Subcutaneous abdominal adipose tissue (tissue), 5 donors: Measurements from ENCODE around the gene NFIC.
"Not testable (repeated sequence)": the region's sequence is repeated elsewhere in the genome, so short reads cannot be mapped to it uniquely, and the experiment has no call there.

Experiments
- H3K27ac ChIP-seq: one replicate; pipeline ENCODE4 v1.7.0; 2013; ENCODE audit warnings: low read depth, mild to moderate bottlenecking, inconsistent platforms, low read length, moderate library complexity
- H3K27me3 ChIP-seq, 5 donors: one replicate each; pipeline ENCODE4 v1.7.0; 2013; ENCODE audit warnings: low read length in 5 of 5, inconsistent platforms in 1 of 5; ENCODE audit not compliant: control insufficient read depth in 5 of 5, insufficient read depth in 4 of 5
- H3K36me3 ChIP-seq, 5 donors: one replicate each; pipeline ENCODE4 v1.7.0; 2013; ENCODE audit warnings: low read length in 5 of 5; ENCODE audit not compliant: control insufficient read depth in 5 of 5, insufficient read depth in 5 of 5
- H3K4me1 ChIP-seq, 5 donors: one replicate each; pipeline ENCODE4 v1.7.0; 2013; ENCODE audit warnings: low read length in 5 of 5, mild to moderate bottlenecking in 3 of 5, moderate library complexity in 1 of 5; ENCODE audit not compliant: control insufficient read depth in 5 of 5, insufficient read depth in 5 of 5
- H3K4me3 ChIP-seq, 5 donors: one replicate each; pipeline ENCODE4 v1.7.0; 2013; ENCODE audit warnings: low read length in 5 of 5, low read depth in 1 of 5
- H3K9ac ChIP-seq, 5 donors: one replicate each; pipeline ENCODE4 v1.7.0; 2013; ENCODE audit warnings: low read length in 5 of 5, mild to moderate bottlenecking in 4 of 5, moderate library complexity in 3 of 5
- H3K9me3 ChIP-seq, 5 donors: one replicate each; pipeline ENCODE4 v1.7.0; 2013; ENCODE audit warnings: low read length in 5 of 5; ENCODE audit not compliant: control insufficient read depth in 5 of 5
- donor health status: healthy.
- donor health status: healthy.
- donor health status: healthy.
- donor health status: healthy.
- donor health status: healthy.

NFIC gene

GRCh38 chr19:3398114-3398899 is 31.9 kb downstream of the NFIC start:
- Histone ChIP-seq H3K9me3 (peaks cover 0 to 3% (median 0%) of the 10 kb centered on the region in 5 donors), H3K27me3 (no peaks in the 10 kb centered on the region), H3K36me3 (peaks cover 0 to 19% (median 2%) of the 10 kb centered on the region in 5 donors), H3K4me3 (peak overlapping the region; percentile 29 to 56 (median 32)), H3K9ac (peak overlapping the region; percentile 26 to 63 (median 35)), H3K27ac (peak overlapping the region; percentile 87), H3K4me1 (peaks cover 9 to 47% (median 42%) of the 10 kb centered on the region in 5 donors)

DNA sequence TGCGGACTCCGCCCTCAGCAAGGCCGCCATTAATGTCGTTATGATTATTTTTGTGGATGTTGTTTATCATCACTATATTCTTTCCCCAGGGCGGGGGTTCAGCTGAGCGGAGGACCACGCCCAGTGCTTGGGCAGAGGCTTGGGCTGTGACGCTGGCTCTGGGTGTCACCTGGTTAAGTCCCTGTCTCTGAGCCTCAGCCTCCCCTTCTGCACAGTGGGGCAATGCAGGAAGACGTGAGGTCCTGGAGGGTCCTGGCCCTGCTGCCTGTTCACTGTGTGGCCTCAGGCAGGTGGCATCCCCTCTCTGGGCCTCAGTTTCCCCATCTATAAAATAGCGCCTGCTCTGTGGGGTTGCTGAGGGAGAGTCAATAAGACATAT is 32.5 kb downstream of the NFIC start:
- H3K9ac ChIP-seq: peak overlapping the region in 3 of 5 donors; percentile 33 to 63 (median 49)
- peaks cover 0 to 19% (median 2%) of the 10 kb centered on the region in 5 donors for H3K36me3 ChIP-seq
- H3K9me3 ChIP-seq: peaks cover 0 to 3% (median 0%) of the 10 kb centered on the region in 5 donors
- peak overlapping the region; percentile 87 for H3K27ac ChIP-seq
- peaks cover 10 to 49% (median 43%) of the 10 kb centered on the region in 5 donors for H3K4me1 ChIP-seq
- no peaks in the 10 kb centered on the region for H3K27me3 ChIP-seq
- peak overlapping the region in 1 of 5 donors; percentile 47 for H3K4me3 ChIP-seq

GRCh38 chr19:3399311-3399710 is 32.9 kb downstream of the NFIC start:
- Histone ChIP-seq H3K27ac (peak overlapping the region; percentile 87), H3K36me3 (peaks cover 0 to 19% (median 2%) of the 10 kb centered on the region in 5 donors), H3K4me1 (peaks cover 10 to 51% (median 40%) of the 10 kb centered on the region in 5 donors), H3K9ac (peak overlapping the region in 1 of 5 donors; percentile 63)
- H3K4me3 ChIP-seq, H3K9me3 ChIP-seq, H3K27me3 ChIP-seq: not testable (repeated sequence)

DNA sequence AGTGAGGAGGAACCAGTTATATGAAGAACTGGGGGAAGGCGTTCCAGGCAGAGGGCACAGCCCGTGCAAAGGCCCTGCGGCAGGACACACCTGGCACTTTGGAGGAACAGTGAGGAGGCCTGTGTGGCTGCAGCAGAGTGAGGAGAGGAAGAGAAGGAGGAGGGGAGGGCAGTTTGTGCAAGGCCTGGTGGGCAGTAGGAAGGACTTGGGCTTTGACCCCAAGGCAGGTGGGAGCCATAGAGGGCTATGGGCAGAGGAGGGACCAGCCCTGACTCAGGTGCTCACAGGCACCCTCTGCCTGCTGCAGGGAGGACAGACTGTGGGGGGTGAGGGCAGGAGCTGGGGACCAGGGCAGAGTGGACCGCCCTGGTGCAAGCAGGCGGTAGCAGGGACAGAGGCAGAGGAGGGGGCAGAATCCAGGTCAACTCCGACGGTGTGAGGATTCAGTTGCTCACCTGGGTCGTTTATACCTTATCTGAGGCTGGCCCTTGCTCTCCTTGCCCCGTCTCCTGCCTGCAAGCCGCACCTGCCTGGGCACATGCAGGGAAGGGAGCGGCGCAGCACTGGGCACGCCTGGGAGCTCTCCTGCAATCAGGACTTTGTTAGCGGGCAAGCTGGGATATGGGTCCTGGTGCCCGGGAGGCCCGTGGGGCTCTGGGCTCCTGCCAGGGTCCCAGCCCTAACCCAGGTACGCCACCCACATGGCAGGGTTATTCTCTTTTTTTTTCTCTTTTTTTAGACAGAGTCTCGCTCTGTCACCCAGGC is 34.8 kb downstream of the NFIC start:
- Histone ChIP-seq H3K36me3 (peaks cover 0 to 10% (median 0%) of the 10 kb centered on the region in 5 donors), H3K9me3 (peaks cover 0 to 3% (median 0%) of the 10 kb centered on the region in 5 donors), H3K27me3 (no peaks in the 10 kb centered on the region), H3K4me1 (peaks cover 10 to 57% (median 39%) of the 10 kb centered on the region in 5 donors), H3K4me3 (no peak overlapping the region), H3K27ac (peak overlapping the region; percentile 100), H3K9ac (no peak overlapping the region)

DNA sequence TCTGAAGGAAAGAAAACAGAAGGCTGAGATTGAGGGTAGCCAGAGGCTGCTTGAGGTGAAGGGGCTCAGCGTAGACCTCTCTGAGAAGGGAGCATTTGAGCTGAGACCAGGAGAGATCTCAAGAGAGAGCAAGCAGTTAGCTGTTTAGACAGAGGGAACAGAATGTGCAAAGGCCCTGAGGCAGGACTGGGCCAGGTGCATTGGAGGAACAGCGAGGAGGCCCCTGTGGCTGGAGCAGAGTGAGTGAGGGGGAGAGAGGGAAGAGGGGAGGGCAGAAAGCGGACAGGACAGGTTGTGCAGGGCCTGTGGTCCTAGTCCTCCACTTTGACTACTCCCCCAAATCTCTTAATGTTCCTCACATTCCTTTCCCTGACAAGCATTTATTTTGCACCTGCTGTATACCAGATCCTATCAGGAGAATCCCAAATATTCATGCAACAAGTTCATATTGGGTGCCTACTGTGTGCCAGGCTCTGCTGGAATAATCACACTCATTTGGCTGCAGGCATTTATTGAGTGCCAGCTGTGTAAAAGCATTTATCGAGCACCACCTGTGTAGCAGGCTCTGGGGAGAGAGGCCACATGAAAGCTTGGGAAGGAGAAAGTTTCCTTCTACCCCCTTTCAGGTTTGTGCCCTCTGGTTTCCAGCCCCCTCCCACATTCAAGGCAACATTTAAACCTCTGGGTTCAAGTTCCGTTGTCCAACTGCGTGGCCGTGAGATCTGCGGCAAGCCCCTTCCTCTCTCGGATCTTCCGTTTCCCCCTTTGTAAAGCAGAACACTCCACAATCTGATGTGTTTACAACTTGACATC is 36.5 kb downstream of the NFIC start:
- H3K4me1 ChIP-seq: peaks cover 10 to 58% (median 34%) of the 10 kb centered on the region in 5 donors
- H3K36me3 ChIP-seq: peaks cover 0 to 10% (median 0%) of the 10 kb centered on the region in 5 donors
- H3K9ac ChIP-seq: peak overlapping the region in 4 of 5 donors; percentile 21 to 73 (median 66)
- H3K27me3 ChIP-seq: no peaks in the 10 kb centered on the region
- peaks cover 0 to 3% (median 0%) of the 10 kb centered on the region in 5 donors for H3K9me3 ChIP-seq
- H3K4me3 ChIP-seq: peak overlapping the region in 4 of 5 donors; percentile 3 to 56 (median 46)
- peak overlapping the region; percentile 100 for H3K27ac ChIP-seq

GRCh38 chr19:3403489-3404323 is 37.3 kb downstream of the NFIC start:
- peak overlapping the region; percentile 73 to 99 (median 94) for H3K9ac ChIP-seq
- peaks cover 4 to 56% (median 30%) of the 10 kb centered on the region in 5 donors for H3K4me1 ChIP-seq
- peaks cover 0 to 3% (median 0%) of the 10 kb centered on the region in 5 donors for H3K36me3 ChIP-seq
- no peaks in the 10 kb centered on the region for H3K27me3 ChIP-seq
- peak overlapping the region in 4 of 5 donors; percentile 33 to 57 (median 52) for H3K4me3 ChIP-seq
- peaks cover 0 to 3% (median 0%) of the 10 kb centered on the region in 5 donors for H3K9me3 ChIP-seq
- peak overlapping the region; percentile 100 for H3K27ac ChIP-seq

DNA sequence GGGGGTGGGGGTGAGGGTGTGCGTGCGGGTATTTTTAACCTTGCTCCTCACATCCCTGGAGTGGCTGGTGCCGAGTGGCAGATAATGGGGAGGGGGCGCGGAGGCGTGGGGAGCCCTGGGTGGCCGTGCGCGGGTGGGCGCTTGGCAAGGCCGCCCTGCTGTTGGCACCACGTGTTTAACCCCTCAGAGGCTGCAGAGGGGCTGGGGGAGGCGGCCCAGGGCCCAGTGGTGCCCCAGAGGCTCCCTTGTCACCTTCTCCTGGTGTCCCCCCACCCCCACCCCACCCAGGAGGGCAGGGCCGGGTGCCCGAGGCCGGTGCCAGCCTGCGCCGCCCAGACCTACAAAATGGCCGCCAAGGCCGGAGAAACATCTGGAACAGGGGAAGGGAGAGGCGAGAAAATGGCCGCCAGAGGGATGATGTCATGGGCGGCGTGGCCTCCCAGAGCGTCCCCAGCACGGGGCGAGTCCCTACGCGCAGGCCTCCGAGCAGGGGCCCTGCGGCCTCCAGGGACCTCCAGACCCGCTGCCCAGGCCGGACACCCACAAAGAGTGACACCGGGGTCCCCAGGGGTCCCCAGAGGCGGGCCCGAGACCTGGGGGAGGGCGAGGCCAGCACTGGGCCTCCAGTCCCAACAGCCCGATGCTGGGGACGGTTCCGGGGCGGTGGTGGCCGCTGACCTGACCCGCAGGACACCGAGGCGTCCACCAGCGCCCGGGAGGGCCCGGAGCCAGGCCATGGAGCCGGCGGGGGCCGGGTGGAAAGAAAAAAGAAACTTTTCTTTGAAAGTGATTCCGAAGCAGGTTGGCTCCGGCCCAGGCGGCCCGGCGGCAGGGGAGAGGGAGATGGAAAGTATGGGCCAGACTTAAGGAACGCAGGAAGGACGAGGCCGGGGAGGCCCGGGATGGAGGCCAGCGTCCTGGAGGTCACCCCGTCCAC is 38.2 kb downstream of the NFIC start:
- H3K4me1 ChIP-seq: peaks cover 4 to 60% (median 36%) of the 10 kb centered on the region in 5 donors

GRCh38 chr19:3405261-3405653 is 38.9 kb downstream of the NFIC start:
- H3K9ac ChIP-seq: peak overlapping the region; percentile 26 to 99 (median 94)
- peak overlapping the region in 4 of 5 donors; percentile 22 to 57 (median 40) for H3K4me3 ChIP-seq

More for the DNA sequence above, 38.2 kb downstream of the NFIC start:
- Histone ChIP-seq H3K4me3 (peak overlapping the region in 4 of 5 donors; percentile 32 to 57 (median 40)), H3K9ac (peak overlapping the region; percentile 26 to 99 (median 94)), H3K36me3 (peaks cover 0 to 10% (median 2%) of the 10 kb centered on the region in 5 donors), H3K27me3 (no peaks in the 10 kb centered on the region), H3K27ac (peak overlapping the region; percentile 100), H3K9me3 (peaks cover 0 to 3% (median 0%) of the 10 kb centered on the region in 5 donors)

More at GRCh38 chr19:3405261-3405653, 38.9 kb downstream of the NFIC start:
- Histone ChIP-seq H3K9me3 (peaks cover 0 to 3% (median 0%) of the 10 kb centered on the region in 5 donors), H3K4me1 (peaks cover 4 to 60% (median 38%) of the 10 kb centered on the region in 5 donors), H3K36me3 (peaks cover 0 to 10% (median 2%) of the 10 kb centered on the region in 5 donors), H3K27me3 (no peaks in the 10 kb centered on the region), H3K27ac (peak overlapping the region; percentile 100)
